GM15510 (cell line): Measurements from ENCODE around the gene RSPH1.

ENCODE experiments used
- POLR2A ChIP-seq: IDR thresholded peaks from 3 replicates; pipeline ENCODE4 v1.6.1; 2011; ENCODE audit warnings: borderline replicate concordance; ENCODE audit not compliant: insufficient read length; ENCODE audit errors: extremely low read depth

RSPH1 gene

GRCh38 chr21:42535602-42536171, 39.7 kb upstream of the RSPH1 start:
- no peak for TF ChIP-seq POLR2A

GRCh38 chr21:42534421-42535378, 38.7 kb upstream of the RSPH1 start:
- no peak for TF ChIP-seq POLR2A

DNA sequence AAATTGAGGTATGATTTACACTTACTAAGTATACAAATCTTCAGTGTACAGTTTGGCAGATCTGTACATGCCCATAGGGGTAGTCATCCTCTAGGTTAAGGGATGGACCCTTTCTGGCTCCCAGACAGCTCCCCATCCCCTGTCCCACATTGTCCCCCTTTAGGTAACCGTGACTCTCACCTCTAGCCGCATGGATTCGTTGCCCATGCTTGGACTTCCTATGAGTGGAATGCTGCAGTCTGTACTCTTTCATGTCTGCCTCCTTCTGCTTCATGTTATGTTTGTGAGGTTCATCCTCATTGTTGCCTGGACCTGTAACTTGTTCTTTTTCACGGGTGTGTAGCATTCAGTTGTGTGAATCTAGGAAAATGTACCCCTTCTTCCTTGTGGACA, 37.9 kb upstream of the RSPH1 start:
- no peak for TF ChIP-seq POLR2A

- no peak for TF ChIP-seq POLR2A
Measured at GRCh38 chr21:42533306-42533962, 37.4 kb upstream of the RSPH1 start.

GRCh38 chr21:42532466-42533181, 36.6 kb upstream of the RSPH1 start:
- no peak for TF ChIP-seq POLR2A

DNA sequence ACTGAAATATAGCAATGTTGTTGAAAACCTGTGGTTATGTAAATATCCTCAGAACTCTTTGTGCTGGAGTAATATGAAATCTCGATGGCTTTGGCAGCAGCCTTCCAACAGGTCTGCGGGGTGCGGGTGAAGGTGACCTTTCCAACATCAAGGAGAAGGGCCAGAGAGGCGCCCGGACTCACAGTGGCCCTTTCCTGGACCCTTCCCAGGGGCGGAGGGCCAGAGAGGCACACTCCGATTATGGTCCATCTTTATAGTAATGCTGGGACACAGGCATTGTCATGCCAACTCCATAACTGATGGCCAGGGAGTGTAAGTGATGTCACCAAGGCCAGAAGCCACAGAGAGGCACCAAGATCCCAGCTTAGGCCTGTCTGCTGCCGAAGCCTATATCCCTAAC, 35.7 kb upstream of the RSPH1 start:
- TF ChIP-seq POLR2A: no peak

DNA sequence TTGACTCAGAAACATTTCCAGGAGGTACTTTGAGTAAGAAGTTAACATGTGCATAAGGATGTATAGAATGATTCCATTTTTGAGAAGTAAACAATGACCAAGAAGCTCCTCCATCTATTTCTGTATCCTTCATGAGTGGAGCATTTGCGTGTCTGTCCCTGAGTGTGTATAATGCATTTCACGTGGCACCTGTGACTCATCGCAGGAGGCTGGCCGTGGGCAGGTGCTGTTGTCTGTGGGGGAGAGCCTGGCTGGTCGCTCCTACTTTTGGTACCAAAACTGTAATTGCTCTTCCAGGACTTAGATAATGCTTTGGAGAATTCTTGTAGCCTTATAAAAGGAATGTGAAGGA, 34.1 kb upstream of the RSPH1 start:
- TF ChIP-seq POLR2A: no peak

GRCh38 chr21:42527489-42528158, 31.6 kb upstream of the RSPH1 start:
- TF ChIP-seq POLR2A: no peak

- TF ChIP-seq POLR2A: no peak
Measured at GRCh38 chr21:42527127-42527488, 31.1 kb upstream of the RSPH1 start.

DNA sequence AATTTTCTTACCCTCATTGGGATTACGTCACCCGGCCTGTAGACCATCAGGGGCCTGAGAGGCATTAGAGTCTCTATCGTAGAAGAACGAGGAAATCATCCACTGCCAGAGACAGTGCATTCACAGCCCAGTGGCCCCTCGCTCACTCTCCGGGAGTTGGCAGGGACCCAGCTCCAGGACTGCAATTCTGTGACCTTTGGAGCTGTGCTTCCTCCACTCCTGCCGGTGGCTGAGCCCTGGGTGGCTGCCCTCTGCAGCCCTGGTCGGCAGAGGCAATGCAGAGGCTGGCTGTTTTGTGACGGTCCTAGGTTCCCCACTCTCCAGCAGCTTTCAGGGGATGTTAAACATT, 30.3 kb upstream of the RSPH1 start:
- TF ChIP-seq POLR2A: no peak

- no peak for TF ChIP-seq POLR2A
Measured at GRCh38 chr21:42525676-42526378, 29.8 kb upstream of the RSPH1 start.

DNA sequence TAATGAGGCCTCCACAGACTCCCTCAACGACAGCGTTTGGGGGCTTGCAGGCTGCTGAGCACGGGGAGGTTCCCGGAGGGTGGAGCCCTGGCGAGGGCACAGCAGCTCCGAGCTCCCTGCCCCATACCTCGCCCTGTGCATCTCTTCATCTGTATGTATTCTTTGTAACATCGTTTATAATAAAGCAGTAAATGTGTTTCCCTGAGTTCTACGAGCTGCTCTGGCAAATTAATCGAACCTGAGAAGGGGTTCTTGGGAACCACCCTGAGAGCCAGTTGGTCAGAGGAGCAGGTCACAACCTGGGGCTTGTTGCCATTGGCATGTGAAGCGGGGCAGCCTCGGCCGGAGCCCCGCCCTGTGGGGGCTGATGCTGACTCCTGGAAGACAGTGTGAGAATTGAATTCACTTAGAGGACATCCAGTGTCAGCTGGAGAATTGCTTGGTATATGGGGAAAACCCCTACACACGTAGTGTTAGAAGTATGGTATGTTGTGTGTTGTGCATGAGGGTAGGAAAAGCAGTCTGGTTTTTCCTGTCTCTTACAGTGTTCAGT, 29.1 kb upstream of the RSPH1 start:
- no peak for TF ChIP-seq POLR2A

GRCh38 chr21:42524341-42525028, 28.5 kb upstream of the RSPH1 start:
- no peak for TF ChIP-seq POLR2A
